ENCODE results near the gene SMNDC1. TPM values are rescaled to one million over a fixed set of nuclear protein-coding genes. Genes with fewer than 3 reads are reported as not detected.
A peak's percentile ranks its signal among the peaks of the same experiment; 100 is the strongest.
"Not testable (repeated sequence)": the region's sequence is repeated elsewhere in the genome, so short reads cannot be mapped to it uniquely, and the experiment has no call there.

Gene SMNDC1
- total and polyA plus RNA-seq, 11 donors: 5.2 to 23.1 (median 20.6) TPM

GRCh38 chr10:110336111-110336721, 31.5 kb upstream of the SMNDC1 start:
- no peak for DNase-seq
- Histone ChIP-seq H3K36me3 (no peaks in the 10 kb centered on the region), H3K4me3 (no peak overlapping the region), H3K27ac (no peak overlapping the region), H3K27me3 (no peaks in the 10 kb centered on the region), H3K9me3 (peaks cover 0 to 5% (median 0%) of the 10 kb centered on the region in 12 donors), H3K4me1 (peaks cover 0 to 10% (median 0%) of the 10 kb centered on the region in 12 donors)
- 50 to 56% (median 54%) methylated on average over 10 of the region's 10 CpGs for WGBS, 4 donors
- TF ChIP-seq POLR2A (IDR thresholded peaks at IDR 0.05): no peak
- no peak for TF ChIP-seq CTCF (IDR thresholded peaks at IDR 0.05)
- peak in 2 of 4 donors; percentile 49 to 51 for ATAC-seq
- intact Hi-C loops (cut with DNase I): loop anchor here in 1 of 10 donors (10.0 kb wide), 1 partner anchor 99 kb away; no protein-coding TSS in a partner anchor

- WGBS, 4 donors: 65 to 68% (median 67%) methylated on average over 7 of the region's 7 CpGs
- ATAC-seq: no peak
- H3K36me3 ChIP-seq: no peaks in the 10 kb centered on the region
- no peak overlapping the region for H3K27ac ChIP-seq
- no peak for DNase-seq
- peaks cover 0 to 10% (median 0%) of the 10 kb centered on the region in 12 donors for H3K4me1 ChIP-seq
- H3K9me3 ChIP-seq: peaks cover 0 to 12% (median 6%) of the 10 kb centered on the region in 12 donors
- TF ChIP-seq POLR2A (IDR thresholded peaks at IDR 0.05): no peak
- TF ChIP-seq CTCF (IDR thresholded peaks at IDR 0.05): no peak
- no peaks in the 10 kb centered on the region for H3K27me3 ChIP-seq
- intact Hi-C loops (cut with DNase I): loop anchor here in 1 of 10 donors (10.0 kb wide), 1 partner anchor 99 kb away; no protein-coding TSS in a partner anchor
- H3K4me3 ChIP-seq: no peak overlapping the region
Measured at GRCh38 chr10:110335314-110336064, 30.8 kb upstream of the SMNDC1 start.

GRCh38 chr10:110334061-110334656, 29.4 kb upstream of the SMNDC1 start:
- Histone ChIP-seq H3K36me3 (no peaks in the 10 kb centered on the region), H3K4me1 (peaks cover 0 to 10% (median 0%) of the 10 kb centered on the region in 12 donors)

GRCh38 chr10:110331226-110331795, 26.6 kb upstream of the SMNDC1 start:
- WGBS, 4 donors: 95 to 98% (median 97%) methylated on average over 26 to 32 of the region's 32 CpGs
- not testable (repeated sequence) for H3K4me1 ChIP-seq, ATAC-seq

More at GRCh38 chr10:110334061-110334656, 29.4 kb upstream of the SMNDC1 start:
- TF ChIP-seq POLR2A (IDR thresholded peaks at IDR 0.05) (no peak), CTCF (IDR thresholded peaks at IDR 0.05) (no peak)
- no peak for ATAC-seq
- 72 to 86% (median 79%) methylated on average over 5 of the region's 5 CpGs for WGBS, 4 donors
- Histone ChIP-seq H3K9me3 (peaks cover 0 to 20% (median 9%) of the 10 kb centered on the region in 12 donors), H3K27ac (no peak overlapping the region), H3K27me3 (no peaks in the 10 kb centered on the region), H3K4me3 (no peak overlapping the region)
- no peak for DNase-seq
- intact Hi-C loops (cut with DNase I): loop anchor here in 1 of 10 donors (10.0 kb wide), 1 partner anchor 101 kb away; no protein-coding TSS in a partner anchor

More at GRCh38 chr10:110331226-110331795, 26.6 kb upstream of the SMNDC1 start:
- intact Hi-C loops (cut with DNase I): loop anchor here in 1 of 10 donors (10.0 kb wide), 1 partner anchor 103 kb away; no protein-coding TSS in a partner anchor
- not testable (repeated sequence) for H3K27ac ChIP-seq, H3K36me3 ChIP-seq, H3K27me3 ChIP-seq, H3K4me3 ChIP-seq, DNase-seq
- peaks cover 0 to 20% (median 9%) of the 10 kb centered on the region in 12 donors for H3K9me3 ChIP-seq

Data from heart left ventricle (tissue), 16 donors.